Osteoblast (primary cell): Measurements from ENCODE around the gene ERBB4. TPM values are rescaled to one million over a fixed set of nuclear protein-coding genes. Genes with fewer than 3 reads are reported as not detected.

Source experiments
- DNase-seq: peaks from one replicate; pipeline ENCODE4 v3.0.0; 2011; ENCODE audit warnings: low spot score, mixed read lengths; ENCODE audit not compliant: insufficient read length; ENCODE audit errors: missing footprints
- H2AFZ ChIP-seq: 2 replicates; pipeline ENCODE4 v1.6.0; 2011; ENCODE audit warnings: mild to moderate bottlenecking, low read length
- H3K27ac ChIP-seq: 2 replicates; pipeline ENCODE4 v1.5.1; 2011; ENCODE audit warnings: mild to moderate bottlenecking, low read depth, low read length, moderate library complexity
- H3K27me3 ChIP-seq: 2 replicates; pipeline ENCODE4 v1.6.0; 2012; ENCODE audit warnings: mild to moderate bottlenecking, control low read depth, inconsistent platforms, low read length, moderate library complexity; ENCODE audit not compliant: insufficient read depth
- H3K36me3 ChIP-seq: 2 replicates; pipeline ENCODE4 v1.5.1; 2011; ENCODE audit warnings: mild to moderate bottlenecking, low read length, control low read depth, moderate library complexity; ENCODE audit not compliant: insufficient read depth
- H3K4me1 ChIP-seq: 2 replicates; pipeline ENCODE4 v1.5.1; 2011; ENCODE audit warnings: mild to moderate bottlenecking, low read length, control low read depth, moderate library complexity; ENCODE audit not compliant: insufficient read depth
- H3K4me2 ChIP-seq: 2 replicates; pipeline ENCODE4 v1.6.0; 2011; ENCODE audit warnings: mild to moderate bottlenecking, low read length; ENCODE audit not compliant: insufficient read depth
- H3K4me3 ChIP-seq: fragments of 200-600 bp; sonication (generic); 3 replicates; pipeline ENCODE4 v1.5.1; 2012; ENCODE audit warnings: mild to moderate bottlenecking, low read length, inconsistent platforms; ENCODE audit not compliant: insufficient read depth
- H3K79me2 ChIP-seq: 2 replicates; pipeline ENCODE4 v1.6.0; 2012; ENCODE audit warnings: mild to moderate bottlenecking, low read length, control low read depth, inconsistent platforms; ENCODE audit not compliant: insufficient read depth
- H3K9me3 ChIP-seq: 2 replicates; pipeline ENCODE4 v1.5.1; 2011; ENCODE audit warnings: low read depth, low read length, control low read depth
- H4K20me1 ChIP-seq: 2 replicates; pipeline ENCODE4 v1.6.0; 2012; ENCODE audit warnings: mild to moderate bottlenecking, low read length, control low read depth; ENCODE audit not compliant: insufficient read depth
- total RNA-seq: library from RNA; depleted of rRNA; stranded (reverse); fragments of >200 nt; gene quantifications from 2 replicates; pipeline ENCODE4 v1.2.3, GENCODE V29; 2012
- TF ChIP-seq, protein P1 (sequence below): IDR thresholded peaks from 2 replicates; pipeline ENCODE4 v1.5.1; 2011; ENCODE audit warnings: mild to moderate bottlenecking, low read depth, low read length, moderate library complexity; ENCODE audit errors: extremely low read depth

Gene ERBB4
- total RNA-seq, 1 donor = under 0.01 TPM

DNA sequence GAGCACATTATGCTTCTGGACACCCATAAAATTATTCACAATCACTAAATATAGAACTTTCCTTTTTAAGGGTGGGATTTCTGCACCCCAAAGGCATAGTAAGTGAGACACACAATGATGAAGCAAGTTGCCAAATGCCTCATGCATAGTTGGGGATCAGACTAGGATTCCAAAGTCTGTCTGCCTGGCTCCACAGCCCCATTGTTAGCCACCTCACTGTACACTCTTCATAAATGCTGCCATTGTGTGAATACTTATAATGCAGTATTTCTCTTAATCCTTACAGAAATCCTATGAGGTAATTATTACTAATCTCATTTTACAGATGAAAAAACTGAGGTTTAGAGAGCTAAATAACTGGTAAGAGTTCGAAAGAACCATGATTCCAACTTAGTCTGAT lies 738.6 kb downstream of the ERBB4 start:
- no peak for DNase-seq
- Histone ChIP-seq H3K27ac (no peak overlapping the region), H2AFZ (no peak overlapping the region), H3K9me3 (no peaks in the 10 kb centered on the region), H3K36me3 (no peaks in the 10 kb centered on the region), H4K20me1 (no peaks in the 10 kb centered on the region), H3K79me2 (no peaks in the 10 kb centered on the region), H3K4me1 (no peaks in the 10 kb centered on the region), H3K27me3 (no peaks in the 10 kb centered on the region), H3K4me3 (no peak overlapping the region), H3K4me2 (no peak overlapping the region)
- TF ChIP-seq, protein P1, sequence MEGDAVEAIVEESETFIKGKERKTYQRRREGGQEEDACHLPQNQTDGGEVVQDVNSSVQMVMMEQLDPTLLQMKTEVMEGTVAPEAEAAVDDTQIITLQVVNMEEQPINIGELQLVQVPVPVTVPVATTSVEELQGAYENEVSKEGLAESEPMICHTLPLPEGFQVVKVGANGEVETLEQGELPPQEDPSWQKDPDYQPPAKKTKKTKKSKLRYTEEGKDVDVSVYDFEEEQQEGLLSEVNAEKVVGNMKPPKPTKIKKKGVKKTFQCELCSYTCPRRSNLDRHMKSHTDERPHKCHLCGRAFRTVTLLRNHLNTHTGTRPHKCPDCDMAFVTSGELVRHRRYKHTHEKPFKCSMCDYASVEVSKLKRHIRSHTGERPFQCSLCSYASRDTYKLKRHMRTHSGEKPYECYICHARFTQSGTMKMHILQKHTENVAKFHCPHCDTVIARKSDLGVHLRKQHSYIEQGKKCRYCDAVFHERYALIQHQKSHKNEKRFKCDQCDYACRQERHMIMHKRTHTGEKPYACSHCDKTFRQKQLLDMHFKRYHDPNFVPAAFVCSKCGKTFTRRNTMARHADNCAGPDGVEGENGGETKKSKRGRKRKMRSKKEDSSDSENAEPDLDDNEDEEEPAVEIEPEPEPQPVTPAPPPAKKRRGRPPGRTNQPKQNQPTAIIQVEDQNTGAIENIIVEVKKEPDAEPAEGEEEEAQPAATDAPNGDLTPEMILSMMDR = no peak

- no peaks in the 10 kb centered on the region for H3K4me1 ChIP-seq
- H3K79me2 ChIP-seq = no peaks in the 10 kb centered on the region
- no peak for DNase-seq
- TF ChIP-seq, protein P1 = no peak
- no peak overlapping the region for H3K4me2 ChIP-seq
- no peaks in the 10 kb centered on the region for H4K20me1 ChIP-seq
- H3K9me3 ChIP-seq = no peaks in the 10 kb centered on the region
- no peaks in the 10 kb centered on the region for H3K27me3 ChIP-seq
- no peak overlapping the region for H2AFZ ChIP-seq
- H3K36me3 ChIP-seq = no peaks in the 10 kb centered on the region
- H3K4me3 ChIP-seq = no peak overlapping the region
- no peak overlapping the region for H3K27ac ChIP-seq
Observed at GRCh38 chr2:211798868-211799267, 739.7 kb downstream of the ERBB4 start.

- no peak overlapping the region for H3K4me2 ChIP-seq
- no peaks in the 10 kb centered on the region for H3K36me3 ChIP-seq
- H3K79me2 ChIP-seq = no peaks in the 10 kb centered on the region
- H3K4me1 ChIP-seq = no peaks in the 10 kb centered on the region
- no peaks in the 10 kb centered on the region for H3K27me3 ChIP-seq
- H2AFZ ChIP-seq = no peak overlapping the region
- H3K4me3 ChIP-seq = no peak overlapping the region
- no peak for DNase-seq
- no peaks in the 10 kb centered on the region for H3K9me3 ChIP-seq
- H4K20me1 ChIP-seq = no peaks in the 10 kb centered on the region
- no peak overlapping the region for H3K27ac ChIP-seq
- TF ChIP-seq, protein P1 = no peak
Observed at GRCh38 chr2:211793690-211794089, 744.9 kb downstream of the ERBB4 start.

- H3K4me1 ChIP-seq = no peaks in the 10 kb centered on the region
- H3K27me3 ChIP-seq = no peaks in the 10 kb centered on the region
Observed at GRCh38 chr2:211789982-211790381, 748.6 kb downstream of the ERBB4 start.

More at GRCh38 chr2:211789982-211790381, 748.6 kb downstream of the ERBB4 start:
- Histone ChIP-seq H4K20me1 (no peaks in the 10 kb centered on the region), H3K9me3 (no peaks in the 10 kb centered on the region), H2AFZ (no peak overlapping the region), H3K4me3 (no peak overlapping the region), H3K4me2 (no peak overlapping the region), H3K27ac (no peak overlapping the region), H3K79me2 (no peaks in the 10 kb centered on the region), H3K36me3 (no peaks in the 10 kb centered on the region)
- DNase-seq = no peak
- TF ChIP-seq, protein P1 = no peak
